Tibial artery (tissue), 4 donors: ENCODE measurements around the gene SCAP.
A peak's percentile ranks its signal among the peaks of the same experiment; 100 is the strongest.

Source experiments
- DNase-seq, 2 donors: peaks; one replicate each; pipeline ENCODE4 v3.0.0-alpha.2; 2019
- H3K27ac ChIP-seq, 2 donors: fragments of 200-600 bp; sonication (generic) in 1 of 2; 1 replicate in 1 of 2; 2 replicates in 1 of 2; pipeline ENCODE4 v1.5.1; 2018 to 2019; ENCODE audit warnings: mild to moderate bottlenecking in 1 of 2
- H3K27me3 ChIP-seq, 2 donors: fragments of 200-600 bp; sonication (generic) in 1 of 2; one replicate each; pipeline versions ENCODE4 v1.5.1 to v1.6.0; 2016 to 2019
- H3K36me3 ChIP-seq, 3 donors: fragments of 200-600 bp; sonication (generic) in 2 of 3; one replicate each; pipeline ENCODE4 v1.5.1; 2016 to 2019; ENCODE audit warnings: mild to moderate bottlenecking in 2 of 3
- H3K4me1 ChIP-seq, 4 donors: fragments of 200-600 bp; sonication (generic) in 2 of 4; 1 replicate in 3 of 4; 2 replicates in 1 of 4; pipeline ENCODE4 v1.5.1; 2016 to 2019
- H3K4me3 ChIP-seq, 2 donors: fragments of 200-600 bp; sonication (generic) in 1 of 2; 1 replicate in 1 of 2; 2 replicates in 1 of 2; pipeline ENCODE4 v1.5.1; 2018 to 2019; ENCODE audit warnings: mild to moderate bottlenecking in 2 of 2
- H3K9me3 ChIP-seq, 3 donors: fragments of 200-600 bp; sonication (generic) in 1 of 3; one replicate each; pipeline ENCODE4 v1.5.1; 2016 to 2019
- intact Hi-C: fragments of 100-400 bp; cut with DNase I; formaldehyde crosslinking; loops from one replicate; pipeline ENCODE4 v1.15.0; 2023; ENCODE audit warnings: low total_unique reads
- TF ChIP-seq, protein P1 (sequence below), 2 experiments: fragments of 200-600 bp in 1 of 2; fragments of 450-650 bp in 1 of 2; IDR thresholded peaks; one replicate each; pipeline ENCODE4 v1.5.1; 2017 to 2019; ENCODE audit warnings: antibody characterized with exemption in 2 of 2, mild to moderate bottlenecking in 1 of 2, moderate library complexity in 1 of 2

The SCAP gene

GRCh38 chr3:47420511-47421484, 54.9 kb downstream of the SCAP start:
- Histone ChIP-seq H3K36me3 (peaks cover 26 to 87% (median 66%) of the 10 kb centered on the region in 3 donors), H3K9me3 (no peaks in the 10 kb centered on the region), H3K4me3 (no peak overlapping the region), H3K4me1 (peaks cover 0 to 18% (median 11%) of the 10 kb centered on the region in 4 donors), H3K27me3 (no peaks in the 10 kb centered on the region), H3K27ac (peak overlapping the region; percentile 64)
- TF ChIP-seq, protein P1, sequence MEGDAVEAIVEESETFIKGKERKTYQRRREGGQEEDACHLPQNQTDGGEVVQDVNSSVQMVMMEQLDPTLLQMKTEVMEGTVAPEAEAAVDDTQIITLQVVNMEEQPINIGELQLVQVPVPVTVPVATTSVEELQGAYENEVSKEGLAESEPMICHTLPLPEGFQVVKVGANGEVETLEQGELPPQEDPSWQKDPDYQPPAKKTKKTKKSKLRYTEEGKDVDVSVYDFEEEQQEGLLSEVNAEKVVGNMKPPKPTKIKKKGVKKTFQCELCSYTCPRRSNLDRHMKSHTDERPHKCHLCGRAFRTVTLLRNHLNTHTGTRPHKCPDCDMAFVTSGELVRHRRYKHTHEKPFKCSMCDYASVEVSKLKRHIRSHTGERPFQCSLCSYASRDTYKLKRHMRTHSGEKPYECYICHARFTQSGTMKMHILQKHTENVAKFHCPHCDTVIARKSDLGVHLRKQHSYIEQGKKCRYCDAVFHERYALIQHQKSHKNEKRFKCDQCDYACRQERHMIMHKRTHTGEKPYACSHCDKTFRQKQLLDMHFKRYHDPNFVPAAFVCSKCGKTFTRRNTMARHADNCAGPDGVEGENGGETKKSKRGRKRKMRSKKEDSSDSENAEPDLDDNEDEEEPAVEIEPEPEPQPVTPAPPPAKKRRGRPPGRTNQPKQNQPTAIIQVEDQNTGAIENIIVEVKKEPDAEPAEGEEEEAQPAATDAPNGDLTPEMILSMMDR (IDR thresholded peaks at IDR 0.05) = peak; percentile 86 to 95
- intact Hi-C loops = no loop called here
- DNase-seq = peak; percentile 83 to 91

DNA sequence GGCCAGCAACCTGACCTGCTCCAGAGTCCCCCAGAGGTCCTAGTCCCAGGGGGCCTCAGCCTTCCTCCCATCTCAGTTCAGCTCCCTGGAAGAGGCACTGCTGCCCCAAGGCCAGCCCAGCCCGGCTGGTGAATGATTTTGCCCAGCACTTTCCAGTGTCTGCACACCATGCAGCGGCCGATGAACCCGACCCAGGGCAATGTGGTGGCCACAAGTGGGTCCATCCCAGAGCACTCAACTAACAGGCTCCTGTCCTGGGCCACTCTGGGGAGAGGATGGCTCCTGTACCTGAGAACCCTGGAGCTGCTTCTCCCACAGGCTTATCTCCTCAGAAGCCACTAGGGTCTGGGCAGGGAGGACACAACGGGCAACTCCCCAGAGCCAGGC, 55.7 kb downstream of the SCAP start:
- TF ChIP-seq, protein P1 (IDR thresholded peaks at IDR 0.05) = no peak
- Histone ChIP-seq H3K4me1 (peaks cover 0 to 18% (median 11%) of the 10 kb centered on the region in 4 donors), H3K36me3 (peaks cover 20 to 87% (median 59%) of the 10 kb centered on the region in 3 donors), H3K4me3 (no peak overlapping the region), H3K9me3 (no peaks in the 10 kb centered on the region), H3K27ac (no peak overlapping the region), H3K27me3 (no peaks in the 10 kb centered on the region)
- intact Hi-C loops = no loop called here
- DNase-seq = no peak

- peaks cover 0 to 20% (median 11%) of the 10 kb centered on the region in 4 donors for H3K4me1 ChIP-seq
- peaks cover 23 to 87% (median 57%) of the 10 kb centered on the region in 3 donors for H3K36me3 ChIP-seq
- TF ChIP-seq, protein P1 (IDR thresholded peaks at IDR 0.05) = no peak
- intact Hi-C loops = no loop called here
- no peak overlapping the region for H3K27ac ChIP-seq
- no peak for DNase-seq
- H3K27me3 ChIP-seq = no peaks in the 10 kb centered on the region
- no peaks in the 10 kb centered on the region for H3K9me3 ChIP-seq
- no peak overlapping the region for H3K4me3 ChIP-seq
Observed at GRCh38 chr3:47419083-47420043, 56.4 kb downstream of the SCAP start.

GRCh38 chr3:47418167-47419082, 57.3 kb downstream of the SCAP start:
- peaks cover 32 to 87% (median 57%) of the 10 kb centered on the region in 3 donors for H3K36me3 ChIP-seq
- no peak for DNase-seq
- intact Hi-C loops = no loop called here
- H3K27me3 ChIP-seq = no peaks in the 10 kb centered on the region
- TF ChIP-seq, protein P1 (IDR thresholded peaks at IDR 0.05) = no peak
- no peaks in the 10 kb centered on the region for H3K9me3 ChIP-seq
- H3K4me1 ChIP-seq = peaks cover 0 to 23% (median 11%) of the 10 kb centered on the region in 4 donors
- no peak overlapping the region for H3K27ac ChIP-seq
- no peak overlapping the region for H3K4me3 ChIP-seq
